SK-N-SH (cell line): ENCODE results near the gene CCDC152. TPM values are rescaled to one million over a fixed set of nuclear protein-coding genes. Genes with fewer than 3 reads are reported as not detected.

Experiments used
- CTCF ChIA-PET: fragments of 300-600, 350-600 bp; formaldehyde crosslinking; extraction: SDS; loops from one replicate; lab custom pipeline; 2021; lab: Yijun Ruan, JAX
- POLR2A ChIA-PET: fragments of 350-600 bp; sonication (Branson Sonifier 250); formaldehyde crosslinking; extraction: SDS; loops from one replicate; lab custom pipeline; 2020; ENCODE audit warnings: antibody characterized with exemption, inconsistent platforms; lab: Yijun Ruan, JAX
- DNase-seq: peaks from one replicate; pipeline ENCODE4 v3.0.0; 2012
- H2AFZ ChIP-seq: fragments of 200-600 bp; sonication (generic); 2 replicates; pipeline ENCODE4 v1.8.1; 2016; ENCODE audit warnings: antibody characterized with exemption, mild to moderate bottlenecking, low read depth
- H3F3A ChIP-seq: fragments of 200-600 bp; sonication (generic); replicated peaks from 2 replicates; pipeline ENCODE3; 2016; ENCODE audit warnings: antibody characterized with exemption, mild to moderate bottlenecking; ENCODE audit not compliant: insufficient read depth
- H3K27ac ChIP-seq, 2 experiments: fragments of 200-500 bp in 1 of 2; fragments of 200-600 bp in 1 of 2; sonication (Bioruptor generic) in 1 of 2; sonication (generic), shearing (Covaris generic) in 1 of 2; 2 replicates each; pipeline versions ENCODE4 v1.5.1 to v1.6.1; 2014 to 2016; ENCODE audit warnings: low read depth in 2 of 2, inconsistent platforms in 1 of 2, low read length in 1 of 2, mild to moderate bottlenecking in 1 of 2, mixed read lengths in 1 of 2
- H3K27me3 ChIP-seq: fragments of 200-600 bp; sonication (generic), shearing (Covaris generic); 2 replicates; pipeline ENCODE4 v1.6.1; 2016; ENCODE audit warnings: mixed run types; ENCODE audit not compliant: insufficient read depth
- H3K36me3 ChIP-seq, 2 experiments: fragments of 200-500 bp in 1 of 2; fragments of 200-600 bp in 1 of 2; sonication (Bioruptor generic) in 1 of 2; sonication (generic) in 1 of 2; replicated peaks in 1 of 2; 2 replicates each; pipeline versions ENCODE3 to v1.5.1; 2014 to 2016; ENCODE audit warnings: low read length in 1 of 2, mild to moderate bottlenecking in 1 of 2; ENCODE audit not compliant: insufficient read depth in 2 of 2, control insufficient read depth in 1 of 2
- H3K4me1 ChIP-seq, 2 experiments: fragments of 200-500 bp in 1 of 2; fragments of 200-600 bp in 1 of 2; sonication (Bioruptor generic) in 1 of 2; sonication (generic), shearing (Covaris generic) in 1 of 2; 2 replicates each; pipeline versions ENCODE4 v1.5.1 to v1.6.1; 2014 to 2016; ENCODE audit warnings: low read depth in 1 of 2, low read length in 1 of 2, mixed run types in 1 of 2; ENCODE audit not compliant: insufficient read depth in 2 of 2, control insufficient read depth in 1 of 2
- H3K4me2 ChIP-seq: fragments of 200-600 bp; sonication (generic), shearing (Covaris generic); 2 replicates; pipeline ENCODE4 v1.6.1; 2017; ENCODE audit warnings: mixed run types
- H3K4me3 ChIP-seq, 2 experiments: fragments of 200-500 bp in 1 of 2; fragments of 200-600 bp in 1 of 2; sonication (Bioruptor generic) in 1 of 2; sonication (generic), shearing (Covaris generic) in 1 of 2; 2 replicates each; pipeline versions ENCODE4 v1.5.1 to v1.8.1; 2014 to 2016; ENCODE audit warnings: low read depth in 2 of 2, inconsistent platforms in 1 of 2, low read length in 1 of 2, mild to moderate bottlenecking in 1 of 2, mixed read lengths in 1 of 2, moderate library complexity in 1 of 2
- H3K79me2 ChIP-seq: fragments of 200-600 bp; sonication (generic); 2 replicates; pipeline ENCODE4 v1.8.1; 2017; ENCODE audit warnings: mild to moderate bottlenecking; ENCODE audit not compliant: insufficient read depth
- H3K9ac ChIP-seq: fragments of 200-600 bp; sonication (generic); 2 replicates; pipeline ENCODE4 v1.6.1; 2017; ENCODE audit warnings: mixed run types
- H3K9me2 ChIP-seq: fragments of 200-600 bp; sonication (generic); 2 replicates; pipeline ENCODE4 v1.6.1; 2017; ENCODE audit warnings: mixed run types
- H3K9me3 ChIP-seq: fragments of 200-600 bp; sonication (generic); 2 replicates; pipeline ENCODE4 v1.6.1; 2017; ENCODE audit warnings: mixed run types, mild to moderate bottlenecking, moderate library complexity
- H4K20me1 ChIP-seq: fragments of 200-600 bp; sonication (generic); 2 replicates; pipeline ENCODE4 v1.6.1; 2017; ENCODE audit warnings: mild to moderate bottlenecking, mixed run types; ENCODE audit not compliant: insufficient read depth
- ELF1 ChIP-seq: IDR thresholded peaks from 2 replicates; pipeline ENCODE4 v1.4.0; 2012
- EZH2phosphoT487 ChIP-seq: fragments of 200-600 bp; sonication (generic); IDR thresholded peaks from 2 replicates; pipeline ENCODE4 v1.6.1; 2017; ENCODE audit warnings: low read depth, mixed run types, mild to moderate bottlenecking, antibody characterized with exemption, moderate library complexity, borderline replicate concordance
- FOSL2 ChIP-seq: IDR thresholded peaks from 2 replicates; pipeline ENCODE4 v1.4.0; 2012; ENCODE audit warnings: low read depth, mild to moderate bottlenecking, moderate library complexity, borderline replicate concordance
- GATA2 ChIP-seq: sonication (generic); formaldehyde crosslinking; IDR thresholded peaks from 2 replicates; pipeline ENCODE4 v1.5.0; 2020; ENCODE audit warnings: mild to moderate bottlenecking, missing genetic modification reagents
- IRF3 ChIP-seq: fragments of 150-350 bp; IDR thresholded peaks from 2 replicates; pipeline ENCODE4 v1.6.1; 2016; ENCODE audit warnings: mild to moderate bottlenecking, low read depth, low read length
- JUND ChIP-seq: IDR thresholded peaks from 2 replicates; pipeline ENCODE4 v1.4.0; 2012
- MAX ChIP-seq: IDR thresholded peaks from 2 replicates; pipeline ENCODE4 v1.4.0; 2012; ENCODE audit warnings: low read depth
- MXI1 ChIP-seq: IDR thresholded peaks from 2 replicates; pipeline ENCODE4 v1.6.1; 2012; ENCODE audit warnings: mild to moderate bottlenecking, low read depth, low read length, improper control_type of control experiment
- PBX3 ChIP-seq: IDR thresholded peaks from 2 replicates; pipeline ENCODE4; 2012
- POLR2AphosphoS5 ChIP-seq: IDR thresholded peaks from 2 replicates; pipeline ENCODE4 v1.6.1; 2012; ENCODE audit warnings: low read depth, low read length
- RXRA ChIP-seq: IDR thresholded peaks from 2 replicates; pipeline ENCODE4 v1.4.0; 2012; ENCODE audit warnings: low read depth, mild to moderate bottlenecking, borderline replicate concordance
- SIN3A ChIP-seq: IDR thresholded peaks from 2 replicates; pipeline ENCODE4 v1.6.1; 2012; ENCODE audit warnings: low read depth, mild to moderate bottlenecking, low read length, moderate library complexity, borderline replicate concordance
- SMC3 ChIP-seq: IDR thresholded peaks from 2 replicates; pipeline ENCODE4 v1.6.1; 2012; ENCODE audit warnings: low read depth, low read length, improper control_type of control experiment
- TAF1 ChIP-seq: IDR thresholded peaks from 2 replicates; pipeline ENCODE4 v1.6.1; 2012; ENCODE audit warnings: low read depth, mild to moderate bottlenecking, low read length, moderate library complexity, borderline replicate concordance
- TCF12 ChIP-seq: IDR thresholded peaks from 2 replicates; pipeline ENCODE4 v1.4.0; 2012
- YY1 ChIP-seq: IDR thresholded peaks from 2 replicates; pipeline ENCODE4 v1.4.0; 2012; ENCODE audit warnings: low read depth, mild to moderate bottlenecking
- WGBS: methylation state at CpG from one replicate; pipeline ENCODE4 v1.1.6; 2017; ENCODE audit warnings: low lambda C conversion rate; 5-methylcytosine and 5-hydroxymethylcytosine counted together
- polyA plus RNA-seq, 3 experiments: library from polyadenylated mRNA; depleted of rRNA; stranded (reverse); fragments of >200 nt; gene quantifications; 2 replicates each; pipeline ENCODE4 v1.2.3, GENCODE V29; 2012
- TF ChIP-seq, protein P1 (sequence below): IDR thresholded peaks from 2 replicates; pipeline ENCODE4 v1.4.0; 2012; ENCODE audit warnings: low read depth, borderline replicate concordance
- TF ChIP-seq, protein P2 (sequence below): fragments of 150-350 bp; IDR thresholded peaks from 2 replicates; pipeline ENCODE4 v1.6.1; 2017; ENCODE audit warnings: antibody characterized with exemption, low read length, low read depth, borderline replicate concordance

Gene CCDC152
- polyA plus RNA-seq, 1 of the 3 experiments (the other 2 are of a cell fraction) = 2.1 TPM

- H3K79me2 ChIP-seq = no peaks in the 10 kb centered on the region
- H2AFZ ChIP-seq = no peak overlapping the region
- no peak for DNase-seq
- H3K36me3 ChIP-seq = no peaks in the 10 kb centered on the region
- POLR2A ChIA-PET = no interaction called here
- H3K9me3 ChIP-seq = peaks cover 7% of the 10 kb centered on the region; the same call in 1 of the 2 replicates
- no peak overlapping the region for H3K9ac ChIP-seq
- H3F3A ChIP-seq = no peaks in the 10 kb centered on the region
- TF ChIP-seq SMC3 (no peak), JUND (no peak), EZH2phosphoT487 (no peak), PBX3 (no peak), TAF1 (no peak), SIN3A (no peak), YY1 (no peak), GATA2 (CRISPR knock-in tag) (no peak), IRF3 (no peak)
- TF ChIP-seq, protein P1, sequence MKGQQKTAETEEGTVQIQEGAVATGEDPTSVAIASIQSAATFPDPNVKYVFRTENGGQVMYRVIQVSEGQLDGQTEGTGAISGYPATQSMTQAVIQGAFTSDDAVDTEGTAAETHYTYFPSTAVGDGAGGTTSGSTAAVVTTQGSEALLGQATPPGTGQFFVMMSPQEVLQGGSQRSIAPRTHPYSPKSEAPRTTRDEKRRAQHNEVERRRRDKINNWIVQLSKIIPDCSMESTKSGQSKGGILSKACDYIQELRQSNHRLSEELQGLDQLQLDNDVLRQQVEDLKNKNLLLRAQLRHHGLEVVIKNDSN = no peak
- TF ChIP-seq, all 33 proteins: peak for 0
- Histone ChIP-seq H3K27ac (no peak overlapping the region), H3K27me3 (no peaks in the 10 kb centered on the region), H3K4me3 (no peak overlapping the region), H4K20me1 (no peaks in the 10 kb centered on the region), H3K4me2 (no peak overlapping the region), H3K9me2 (0 out of 2 replicates have a peak, but pooled peaks cover 5% of the 10 kb centered on the region), H3K4me1 (no peaks in the 10 kb centered on the region)
- 70% methylated on average over 1 of the region's 1 CpG for WGBS
- CTCF ChIA-PET = no interaction called here
Observed at GRCh38 chr5:42784132-42784531, 27.5 kb downstream of the CCDC152 start.

DNA sequence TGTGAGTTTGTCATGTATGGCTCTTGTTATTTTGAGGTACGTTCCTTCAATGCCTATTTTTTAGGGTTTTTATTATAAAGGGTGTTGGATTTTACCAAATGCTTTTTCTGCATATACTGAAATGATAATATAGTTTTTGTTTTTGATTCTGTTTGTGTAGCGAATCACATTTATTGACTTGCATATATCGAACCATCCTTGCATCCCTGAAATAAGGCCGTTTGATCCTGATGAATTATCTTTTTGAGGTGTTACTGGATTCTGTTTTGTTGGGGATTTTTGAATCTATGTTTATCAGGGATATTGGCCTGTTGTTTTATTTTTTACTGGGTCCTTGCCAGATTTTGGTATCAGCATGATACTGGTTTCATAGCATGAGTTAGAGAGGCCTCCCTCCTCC lies 29.1 kb downstream of the CCDC152 start:
- no peak overlapping the region for H3K4me2 ChIP-seq
- TF ChIP-seq ELF1 (no peak), POLR2AphosphoS5 (no peak), SIN3A (no peak), RXRA (no peak), MAX (no peak), MXI1 (no peak), FOSL2 (no peak), IRF3 (no peak), PBX3 (no peak), TCF12 (no peak), GATA2 (CRISPR knock-in tag) (no peak)
- TF ChIP-seq, protein P2, sequence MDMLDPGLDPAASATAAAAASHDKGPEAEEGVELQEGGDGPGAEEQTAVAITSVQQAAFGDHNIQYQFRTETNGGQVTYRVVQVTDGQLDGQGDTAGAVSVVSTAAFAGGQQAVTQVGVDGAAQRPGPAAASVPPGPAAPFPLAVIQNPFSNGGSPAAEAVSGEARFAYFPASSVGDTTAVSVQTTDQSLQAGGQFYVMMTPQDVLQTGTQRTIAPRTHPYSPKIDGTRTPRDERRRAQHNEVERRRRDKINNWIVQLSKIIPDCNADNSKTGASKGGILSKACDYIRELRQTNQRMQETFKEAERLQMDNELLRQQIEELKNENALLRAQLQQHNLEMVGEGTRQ = no peak

More for the DNA sequence above, 29.1 kb downstream of the CCDC152 start:
- H3K9ac ChIP-seq = no peak overlapping the region
- no peak overlapping the region for H2AFZ ChIP-seq
- DNase-seq = no peak
- ChIA-PET CTCF (no interaction called here), POLR2A (no interaction called here)
- H3K4me1 ChIP-seq = no peaks in the 10 kb centered on the region
- no peaks in the 10 kb centered on the region for H3K27me3 ChIP-seq
- 0 out of 2 replicates have a peak, but pooled peaks cover 5% of the 10 kb centered on the region for H3K9me2 ChIP-seq
- H3K79me2 ChIP-seq = no peaks in the 10 kb centered on the region
- 48% methylated on average over 4 of the region's 4 CpGs for WGBS
- peaks cover 7% of the 10 kb centered on the region; the same call in 1 of the 2 replicates for H3K9me3 ChIP-seq
- no peaks in the 10 kb centered on the region for H3F3A ChIP-seq
- no peak overlapping the region for H3K4me3 ChIP-seq
- H4K20me1 ChIP-seq = no peaks in the 10 kb centered on the region
- no peak overlapping the region for H3K27ac ChIP-seq
- no peaks in the 10 kb centered on the region for H3K36me3 ChIP-seq
